GM19455 (cell line): ENCODE measurements around the gene CT45A6.
"Not testable (repeated sequence)": the region's sequence is repeated elsewhere in the genome, so short reads cannot be mapped to it uniquely, and the experiment has no call there.

Source experiments
- ATAC-seq: cut with Tn5 transposase; IDR thresholded peaks from one replicate; pipeline ENCODE4 v1.9.1; 2021; ENCODE audit not compliant: unreplicated experiment

The CT45A6 gene, protein sequence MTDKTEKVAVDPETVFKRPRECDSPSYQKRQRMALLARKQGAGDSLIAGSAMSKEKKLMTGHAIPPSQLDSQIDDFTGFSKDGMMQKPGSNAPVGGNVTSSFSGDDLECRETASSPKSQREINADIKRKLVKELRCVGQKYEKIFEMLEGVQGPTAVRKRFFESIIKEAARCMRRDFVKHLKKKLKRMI

DNA sequence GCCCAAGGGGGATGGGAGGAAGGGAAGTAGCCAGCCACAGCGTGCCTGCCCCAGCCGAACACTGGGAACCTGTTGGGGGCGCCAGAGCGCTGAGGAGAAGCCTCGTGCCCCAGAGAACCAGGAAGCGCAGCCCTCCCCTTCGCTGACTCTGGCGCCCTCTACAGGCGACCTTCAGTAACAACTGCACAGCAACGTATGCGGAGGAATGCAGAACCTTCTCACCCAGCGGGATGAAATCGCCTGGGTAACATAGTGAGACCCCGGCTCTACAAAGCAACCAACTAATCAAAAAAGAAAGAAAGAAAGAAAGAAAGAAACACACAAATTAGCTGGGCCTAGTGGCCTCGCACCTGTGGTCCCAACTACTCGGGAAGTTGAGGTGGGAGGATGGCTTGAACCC is at the start of gene CT45A6:
TSS of gene CT45A6 (minus strand) at position 101 of the 400 bp plus-strand sequence. CDS start 3,794 bp downstream, outside the sequence.
- ATAC-seq, result not testable (repeated sequence)

DNA sequence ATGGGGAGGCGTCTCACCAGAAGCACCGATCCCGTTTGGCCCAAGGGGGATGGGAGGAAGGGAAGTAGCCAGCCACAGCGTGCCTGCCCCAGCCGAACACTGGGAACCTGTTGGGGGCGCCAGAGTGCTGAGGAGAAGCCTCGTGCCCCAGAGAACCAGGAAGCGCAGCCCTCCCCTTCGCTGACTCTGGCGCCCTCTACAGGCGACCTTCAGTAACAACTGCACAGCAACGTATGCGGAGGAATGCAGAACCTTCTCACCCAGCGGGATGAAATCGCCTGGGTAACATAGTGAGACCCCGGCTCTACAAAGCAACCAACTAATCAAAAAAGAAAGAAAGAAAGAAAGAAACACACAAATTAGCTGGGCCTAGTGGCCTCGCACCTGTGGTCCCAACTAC is 34.6 kb upstream of the CT45A6 start, which contains the start of gene CT45A7:
TSS of gene CT45A7 (minus strand) at position 101 of the 400 bp plus-strand sequence. CDS start 3,747 bp downstream, outside the sequence.
- ATAC-seq, result not testable (repeated sequence)

DNA sequence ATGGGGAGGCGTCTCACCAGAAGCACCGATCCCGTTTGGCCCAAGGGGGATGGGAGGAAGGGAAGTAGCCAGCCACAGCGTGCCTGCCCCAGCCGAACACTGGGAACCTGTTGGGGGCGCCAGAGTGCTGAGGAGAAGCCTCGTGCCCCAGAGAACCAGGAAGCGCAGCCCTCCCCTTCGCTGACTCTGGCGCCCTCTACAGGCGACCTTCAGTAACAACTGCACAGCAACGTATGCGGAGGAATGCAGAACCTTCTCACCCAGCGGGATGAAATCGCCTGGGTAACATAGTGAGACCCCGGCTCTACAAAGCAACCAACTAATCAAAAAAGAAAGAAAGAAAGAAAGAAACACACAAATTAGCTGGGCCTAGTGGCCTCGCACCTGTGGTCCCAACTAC is 17.3 kb upstream of the CT45A6 start, which contains the start of gene CT45A2:
TSS of gene CT45A2 (minus strand) at position 101 of the 400 bp plus-strand sequence. CDS start 3,747 bp downstream, outside the sequence.
- ATAC-seq, result not testable (repeated sequence)

DNA sequence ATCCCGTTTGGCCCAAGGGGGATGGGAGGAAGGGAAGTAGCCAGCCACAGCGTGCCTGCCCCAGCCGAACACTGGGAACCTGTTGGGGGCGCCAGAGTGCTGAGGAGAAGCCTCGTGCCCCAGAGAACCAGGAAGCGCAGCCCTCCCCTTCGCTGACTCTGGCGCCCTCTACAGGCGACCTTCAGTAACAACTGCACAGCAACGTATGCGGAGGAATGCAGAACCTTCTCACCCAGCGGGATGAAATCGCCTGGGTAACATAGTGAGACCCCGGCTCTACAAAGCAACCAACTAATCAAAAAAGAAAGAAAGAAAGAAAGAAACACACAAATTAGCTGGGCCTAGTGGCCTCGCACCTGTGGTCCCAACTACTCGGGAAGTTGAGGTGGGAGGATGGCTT is 17.2 kb downstream of the CT45A6 start, which contains the start of gene CT45A5:
TSS of gene CT45A5 (minus strand) at position 101 of the 400 bp plus-strand sequence. CDS start 3,774 bp downstream, outside the sequence.
- not testable (repeated sequence) for ATAC-seq

DNA sequence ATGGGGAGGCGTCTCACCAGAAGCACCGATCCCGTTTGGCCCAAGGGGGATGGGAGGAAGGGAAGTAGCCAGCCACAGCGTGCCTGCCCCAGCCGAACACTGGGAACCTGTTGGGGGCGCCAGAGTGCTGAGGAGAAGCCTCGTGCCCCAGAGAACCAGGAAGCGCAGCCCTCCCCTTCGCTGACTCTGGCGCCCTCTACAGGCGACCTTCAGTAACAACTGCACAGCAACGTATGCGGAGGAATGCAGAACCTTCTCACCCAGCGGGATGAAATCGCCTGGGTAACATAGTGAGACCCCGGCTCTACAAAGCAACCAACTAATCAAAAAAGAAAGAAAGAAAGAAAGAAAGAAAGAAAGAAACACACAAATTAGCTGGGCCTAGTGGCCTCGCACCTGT is 34.5 kb downstream of the CT45A6 start, which contains the start of gene CT45A3:
TSS of gene CT45A3 (minus strand) at position 101 of the 400 bp plus-strand sequence. CDS start 3,747 bp downstream, outside the sequence.
- not testable (repeated sequence) for ATAC-seq

DNA sequence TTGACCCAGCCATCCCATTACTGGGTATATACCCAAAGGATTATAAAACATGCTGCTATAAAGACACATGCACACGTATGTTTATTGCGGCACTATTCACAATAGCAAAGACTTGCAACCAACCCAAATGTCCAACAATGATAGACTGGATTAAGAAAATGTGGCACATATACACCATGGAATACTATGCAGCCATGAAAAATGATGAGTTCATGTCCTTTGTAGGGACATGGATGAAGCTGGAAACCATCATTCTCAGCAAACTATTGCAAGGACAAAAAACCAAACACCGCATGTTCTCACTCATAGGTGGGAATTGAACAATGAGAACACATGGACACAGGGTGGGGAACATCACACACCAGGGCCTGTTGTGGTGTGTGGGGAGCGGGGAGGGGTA is 57.8 kb downstream of the CT45A6 start:
- not testable (repeated sequence) for ATAC-seq
